ENCODE measurements around the gene KCNJ9.

- TF ChIP-seq CTCF (IDR thresholded peaks at IDR 0.05; ENCODE audit: borderline replicate concordance, extremely low read depth, low read length, poor library complexity, severe bottlenecking) (no peak), EZH2 (IDR thresholded peaks at IDR 0.05; ENCODE audit: borderline replicate concordance, low read depth, low read length, severe bottlenecking) (no peak)
These were observed 12.4 kb downstream of the KCNJ9 start for GRCh38 chr1:160093624-160094290.

Data from DND-41 (cell line).